HG03095 (cell line): ENCODE data around the gene TEP1.
"Not testable (repeated sequence)": the region's sequence is repeated elsewhere in the genome, so short reads cannot be mapped to it uniquely, and the experiment has no call there.

Experiments used
- ATAC-seq: cut with Tn5 transposase; IDR thresholded peaks from one replicate; pipeline ENCODE4 v1.9.1; 2021; ENCODE audit warnings: moderate library complexity; ENCODE audit not compliant: unreplicated experiment

TEP1 gene

GRCh38 chr14:20391505-20391904 lies 21.8 kb downstream of the TEP1 start:
- ATAC-seq: no peak

GRCh38 chr14:20388159-20388558 lies 25.1 kb downstream of the TEP1 start:
- no peak for ATAC-seq

- ATAC-seq: no peak
Observed at GRCh38 chr14:20387576-20387975, 25.7 kb downstream of the TEP1 start.

GRCh38 chr14:20386276-20386855 lies 26.9 kb downstream of the TEP1 start:
- no peak for ATAC-seq

- no peak for ATAC-seq
Observed at GRCh38 chr14:20384886-20385285, 28.4 kb downstream of the TEP1 start.

GRCh38 chr14:20384321-20384720 lies 29.0 kb downstream of the TEP1 start:
- ATAC-seq: no peak

- no peak for ATAC-seq
Observed at GRCh38 chr14:20383636-20384035, 29.7 kb downstream of the TEP1 start.

GRCh38 chr14:20383032-20383431 lies 30.3 kb downstream of the TEP1 start:
- ATAC-seq: no peak

- ATAC-seq: no peak
Observed at GRCh38 chr14:20382526-20382925, 30.8 kb downstream of the TEP1 start.

- ATAC-seq: no peak
Observed at GRCh38 chr14:20381341-20381740, 32.0 kb downstream of the TEP1 start.

- no peak for ATAC-seq
Observed at GRCh38 chr14:20380681-20381080, 32.6 kb downstream of the TEP1 start.

GRCh38 chr14:20379743-20380142 lies 33.6 kb downstream of the TEP1 start:
- ATAC-seq: no peak

GRCh38 chr14:20377171-20377570 lies 36.1 kb downstream of the TEP1 start:
- ATAC-seq: no peak

- ATAC-seq: no peak
Observed at GRCh38 chr14:20376071-20376588, 37.2 kb downstream of the TEP1 start.

GRCh38 chr14:20375471-20375870 lies 37.8 kb downstream of the TEP1 start:
- ATAC-seq: no peak

GRCh38 chr14:20372796-20373195 lies 40.5 kb downstream of the TEP1 start:
- no peak for ATAC-seq

- no peak for ATAC-seq
Observed at GRCh38 chr14:20365928-20366327, 47.4 kb downstream of the TEP1 start.

GRCh38 chr14:20358474-20358873 lies 54.8 kb downstream of the TEP1 start:
- ATAC-seq: not testable (repeated sequence)

GRCh38 chr14:20356422-20356821 lies 56.9 kb downstream of the TEP1 start:
- ATAC-seq: no peak

GRCh38 chr14:20350860-20351259 lies 62.4 kb downstream of the TEP1 start:
- no peak for ATAC-seq

GRCh38 chr14:20350282-20350681 lies 63.0 kb downstream of the TEP1 start:
- ATAC-seq: no peak

- ATAC-seq: no peak
Observed at GRCh38 chr14:20347747-20348146, 65.6 kb downstream of the TEP1 start.

- ATAC-seq: no peak
Observed at GRCh38 chr14:20346713-20347112, 66.6 kb downstream of the TEP1 start.
